ENCODE results near the gene C1orf105. TPM values are rescaled to one million over a fixed set of nuclear protein-coding genes. Genes with fewer than 3 reads are reported as not detected.

Gene C1orf105
- total RNA-seq, 1 donor from 2014 or later, result not detected

DNA sequence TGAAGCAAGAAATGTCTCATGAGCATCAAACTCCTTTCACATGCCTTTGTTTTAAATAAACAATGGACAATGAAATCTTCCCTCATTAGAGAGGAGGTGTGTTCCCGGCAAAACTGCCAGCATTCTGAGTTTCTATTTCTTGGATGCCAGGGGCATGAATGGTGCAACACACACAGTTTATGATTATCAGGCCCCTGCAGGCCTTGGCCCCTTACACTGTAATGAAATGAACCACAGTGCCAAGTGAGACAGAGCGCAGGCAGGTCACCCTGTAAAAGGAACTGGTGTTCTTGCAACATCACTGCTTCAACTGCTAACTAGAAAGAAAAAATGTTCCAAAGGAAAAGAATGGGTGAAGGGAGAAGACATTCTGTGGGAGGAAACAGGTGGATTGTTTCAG lies 27.2 kb downstream of the C1orf105 start:
- no peaks in the 10 kb centered on the region for H3K27me3 Mint-ChIP-seq
- peaks cover 41% of the 10 kb centered on the region for H3K4me1 Mint-ChIP-seq (ENCODE audit: unreplicated experiment)
- DNase-seq (ENCODE audit: extremely low spot score, unreplicated experiment), result no peak
- H3K27ac Mint-ChIP-seq, result no peak overlapping the region
- H3K9me3 Mint-ChIP-seq, result no peaks in the 10 kb centered on the region
- H3K36me3 Mint-ChIP-seq, result peaks cover under 1% of the 10 kb centered on the region
- TF ChIP-seq, protein P1, sequence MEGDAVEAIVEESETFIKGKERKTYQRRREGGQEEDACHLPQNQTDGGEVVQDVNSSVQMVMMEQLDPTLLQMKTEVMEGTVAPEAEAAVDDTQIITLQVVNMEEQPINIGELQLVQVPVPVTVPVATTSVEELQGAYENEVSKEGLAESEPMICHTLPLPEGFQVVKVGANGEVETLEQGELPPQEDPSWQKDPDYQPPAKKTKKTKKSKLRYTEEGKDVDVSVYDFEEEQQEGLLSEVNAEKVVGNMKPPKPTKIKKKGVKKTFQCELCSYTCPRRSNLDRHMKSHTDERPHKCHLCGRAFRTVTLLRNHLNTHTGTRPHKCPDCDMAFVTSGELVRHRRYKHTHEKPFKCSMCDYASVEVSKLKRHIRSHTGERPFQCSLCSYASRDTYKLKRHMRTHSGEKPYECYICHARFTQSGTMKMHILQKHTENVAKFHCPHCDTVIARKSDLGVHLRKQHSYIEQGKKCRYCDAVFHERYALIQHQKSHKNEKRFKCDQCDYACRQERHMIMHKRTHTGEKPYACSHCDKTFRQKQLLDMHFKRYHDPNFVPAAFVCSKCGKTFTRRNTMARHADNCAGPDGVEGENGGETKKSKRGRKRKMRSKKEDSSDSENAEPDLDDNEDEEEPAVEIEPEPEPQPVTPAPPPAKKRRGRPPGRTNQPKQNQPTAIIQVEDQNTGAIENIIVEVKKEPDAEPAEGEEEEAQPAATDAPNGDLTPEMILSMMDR (conservative IDR thresholded peaks at IDR 0.05), result no peak
- H3K4me3 Mint-ChIP-seq, result no peak overlapping the region

DNA sequence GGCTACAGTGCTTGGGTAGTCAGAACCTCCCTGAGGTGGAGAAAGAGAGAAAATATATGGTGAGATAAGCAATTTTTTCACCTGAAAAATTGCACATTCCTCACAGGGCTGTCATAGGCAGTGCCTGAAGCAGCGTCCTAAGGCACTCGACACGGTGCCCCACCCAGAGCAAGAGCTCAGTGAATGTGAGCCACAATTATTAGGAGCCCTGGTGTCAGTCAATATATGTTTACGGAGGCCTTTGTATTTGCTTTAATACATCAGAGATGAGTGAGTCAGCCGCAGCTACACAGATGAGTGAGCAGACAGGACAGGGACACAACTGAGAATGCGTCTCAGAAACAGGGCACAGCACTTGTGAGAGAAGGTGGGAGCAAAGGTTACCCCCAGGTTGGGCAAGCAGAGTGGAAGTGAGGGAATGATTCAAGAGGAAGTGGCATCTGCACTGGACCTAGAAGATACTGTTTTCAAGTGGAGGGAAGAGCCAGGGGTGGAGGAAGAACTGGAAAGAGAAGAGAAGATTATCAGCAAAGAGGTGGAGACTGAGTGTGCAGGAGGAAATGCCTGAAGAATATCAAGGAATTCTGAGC lies 28.6 kb downstream of the C1orf105 start:
- TF ChIP-seq, protein P1 (conservative IDR thresholded peaks at IDR 0.05), result no peak
- no peak for DNase-seq (ENCODE audit: extremely low spot score, unreplicated experiment)
- Mint-ChIP-seq H3K4me1 (ENCODE audit: unreplicated experiment) (peaks cover 44% of the 10 kb centered on the region), H3K27me3 (no peaks in the 10 kb centered on the region), H3K9me3 (no peaks in the 10 kb centered on the region), H3K27ac (peak overlapping the region; percentile 94), H3K36me3 (no peaks in the 10 kb centered on the region), H3K4me3 (peak overlapping the region; percentile 69)

DNA sequence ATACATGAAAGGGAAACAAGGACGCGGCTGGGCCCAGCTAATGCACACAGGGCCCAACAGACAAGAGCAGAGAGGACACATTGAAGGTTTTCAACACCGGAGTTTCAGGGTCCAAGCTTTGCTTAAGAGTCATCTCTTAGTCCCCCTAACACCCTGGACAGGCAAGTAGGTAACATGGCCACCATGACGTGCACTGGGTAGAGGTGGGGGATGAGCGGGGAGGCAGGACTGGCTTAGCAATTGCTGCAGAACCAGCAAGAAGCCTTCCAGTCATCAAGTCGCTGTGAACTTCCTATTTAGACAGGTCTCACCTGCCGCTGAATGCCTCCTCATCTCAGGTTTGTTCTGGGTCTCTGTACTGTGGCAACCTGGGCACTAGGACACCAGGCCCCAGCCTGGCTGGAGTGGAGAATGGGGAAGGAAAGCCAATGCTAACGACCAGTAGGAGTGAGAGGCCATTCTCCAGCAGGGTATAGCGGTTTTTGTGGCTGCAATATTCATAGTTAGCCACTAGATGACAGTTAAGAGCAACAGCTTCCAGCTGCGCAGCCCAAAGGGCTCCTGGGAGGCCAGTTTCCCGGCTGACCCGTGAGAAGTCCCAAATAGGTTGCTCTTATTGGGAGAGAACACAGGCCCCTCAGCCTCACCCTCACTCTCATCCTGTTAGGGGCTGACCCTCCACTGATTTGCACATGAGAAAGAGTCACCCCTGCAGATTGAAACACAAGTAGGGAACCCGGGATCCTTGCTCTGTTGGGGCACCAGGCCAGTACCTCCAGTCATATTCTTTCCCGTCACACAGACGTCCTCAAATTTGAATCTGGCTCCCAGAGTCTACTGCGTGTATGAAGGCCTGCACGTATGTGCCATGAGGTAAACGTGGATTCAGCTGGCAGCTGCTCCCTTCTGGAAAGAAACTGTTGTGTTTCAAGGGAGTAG lies 29.4 kb downstream of the C1orf105 start:
- TF ChIP-seq, protein P1 (conservative IDR thresholded peaks at IDR 0.05), result peak; percentile 82
- Mint-ChIP-seq H3K4me1 (ENCODE audit: unreplicated experiment) (peaks cover 40% of the 10 kb centered on the region), H3K4me3 (peak overlapping the region; percentile 69), H3K36me3 (no peaks in the 10 kb centered on the region), H3K9me3 (no peaks in the 10 kb centered on the region), H3K27ac (peak overlapping the region; percentile 94), H3K27me3 (no peaks in the 10 kb centered on the region)
- DNase-seq (ENCODE audit: extremely low spot score, unreplicated experiment), result peak; percentile 69

DNA sequence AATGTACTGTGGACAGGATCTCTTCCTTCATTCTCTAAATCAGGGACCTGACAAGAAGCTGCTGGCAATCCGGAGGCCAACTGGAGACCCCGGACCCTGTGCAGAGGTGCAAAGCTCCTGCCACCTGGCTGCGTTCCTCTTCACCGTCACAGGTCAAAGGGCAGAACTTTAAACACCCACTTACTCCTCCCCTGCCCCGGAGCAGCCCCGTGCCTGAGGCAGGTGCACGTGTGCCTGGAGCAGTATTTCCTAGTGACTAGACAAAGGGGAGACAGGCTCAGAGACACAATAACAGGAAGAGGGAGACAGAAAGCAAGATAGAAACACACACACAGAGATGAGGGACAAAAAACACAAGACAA lies 30.0 kb downstream of the C1orf105 start:
- Mint-ChIP-seq H3K9me3 (no peaks in the 10 kb centered on the region), H3K4me1 (ENCODE audit: unreplicated experiment) (peaks cover 40% of the 10 kb centered on the region), H3K36me3 (no peaks in the 10 kb centered on the region), H3K4me3 (peak overlapping the region; percentile 67), H3K27me3 (no peaks in the 10 kb centered on the region), H3K27ac (peak overlapping the region; percentile 94)
- DNase-seq (ENCODE audit: extremely low spot score, unreplicated experiment), result no peak
- TF ChIP-seq, protein P1 (conservative IDR thresholded peaks at IDR 0.05), result no peak

GRCh38 chr1:172451002-172451443 lies 30.5 kb downstream of the C1orf105 start:
- Mint-ChIP-seq H3K4me3 (peak overlapping the region; percentile 51), H3K27ac (peak overlapping the region; percentile 94), H3K27me3 (no peaks in the 10 kb centered on the region), H3K9me3 (no peaks in the 10 kb centered on the region), H3K4me1 (ENCODE audit: unreplicated experiment) (peaks cover 40% of the 10 kb centered on the region), H3K36me3 (no peaks in the 10 kb centered on the region)
- TF ChIP-seq, protein P1 (conservative IDR thresholded peaks at IDR 0.05), result no peak
- no peak for DNase-seq (ENCODE audit: extremely low spot score, unreplicated experiment)
